Upper lobe of left lung (tissue), 4 donors: ENCODE measurements around the gene ZNF669.
"Not testable (repeated sequence)": the region's sequence is repeated elsewhere in the genome, so short reads cannot be mapped to it uniquely, and the experiment has no call there.

ENCODE experiments used
- EP300 ChIP-seq, 4 donors: sonication (generic); formaldehyde crosslinking; IDR thresholded peaks; one replicate each; pipeline ENCODE4 v1.5.1; 2017; ENCODE audit warnings: antibody characterized with exemption in 4 of 4, control low read depth in 2 of 4
- POLR2A ChIP-seq, 4 donors: fragments of 450-650 bp; IDR thresholded peaks; one replicate each; pipeline ENCODE4 v1.5.1; 2016 to 2017; ENCODE audit warnings: antibody characterized with exemption in 4 of 4, mild to moderate bottlenecking in 2 of 4
- POLR2AphosphoS5 ChIP-seq, 2 donors: sonication (generic); formaldehyde crosslinking; IDR thresholded peaks; one replicate each; pipeline ENCODE4 v1.5.1; 2017; ENCODE audit warnings: antibody characterized with exemption in 2 of 2
- TF ChIP-seq, protein P1 (sequence below), 6 experiments: fragments of 450-650 bp in 4 of 6; fragments of 200-600 bp in 2 of 6; sonication (generic) in 2 of 6; IDR thresholded peaks; one replicate each; pipeline ENCODE4 v1.5.1; 2016 to 2019; ENCODE audit warnings: antibody characterized with exemption in 6 of 6

DNA sequence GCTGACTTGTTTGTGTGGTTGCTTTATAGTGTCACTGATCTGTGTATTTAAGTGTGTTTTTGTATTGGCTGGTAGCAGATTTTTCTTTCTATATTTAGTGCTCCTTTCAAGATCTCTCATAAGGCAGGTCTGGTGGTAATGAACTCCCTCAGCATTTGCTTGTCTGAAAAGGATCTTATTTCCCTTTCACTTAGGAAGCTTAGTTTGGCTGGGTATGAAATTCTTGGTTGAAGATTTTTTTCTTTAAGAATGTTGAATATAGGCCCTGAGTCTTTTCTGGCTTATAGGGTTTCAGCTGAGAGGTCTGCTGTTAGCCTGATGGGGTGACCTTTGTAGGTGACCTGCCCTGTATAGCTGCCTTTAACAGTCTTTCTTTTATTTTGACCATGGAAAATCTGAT, 35.4 kb upstream of the ZNF669 start:
- TF ChIP-seq, protein P1, sequence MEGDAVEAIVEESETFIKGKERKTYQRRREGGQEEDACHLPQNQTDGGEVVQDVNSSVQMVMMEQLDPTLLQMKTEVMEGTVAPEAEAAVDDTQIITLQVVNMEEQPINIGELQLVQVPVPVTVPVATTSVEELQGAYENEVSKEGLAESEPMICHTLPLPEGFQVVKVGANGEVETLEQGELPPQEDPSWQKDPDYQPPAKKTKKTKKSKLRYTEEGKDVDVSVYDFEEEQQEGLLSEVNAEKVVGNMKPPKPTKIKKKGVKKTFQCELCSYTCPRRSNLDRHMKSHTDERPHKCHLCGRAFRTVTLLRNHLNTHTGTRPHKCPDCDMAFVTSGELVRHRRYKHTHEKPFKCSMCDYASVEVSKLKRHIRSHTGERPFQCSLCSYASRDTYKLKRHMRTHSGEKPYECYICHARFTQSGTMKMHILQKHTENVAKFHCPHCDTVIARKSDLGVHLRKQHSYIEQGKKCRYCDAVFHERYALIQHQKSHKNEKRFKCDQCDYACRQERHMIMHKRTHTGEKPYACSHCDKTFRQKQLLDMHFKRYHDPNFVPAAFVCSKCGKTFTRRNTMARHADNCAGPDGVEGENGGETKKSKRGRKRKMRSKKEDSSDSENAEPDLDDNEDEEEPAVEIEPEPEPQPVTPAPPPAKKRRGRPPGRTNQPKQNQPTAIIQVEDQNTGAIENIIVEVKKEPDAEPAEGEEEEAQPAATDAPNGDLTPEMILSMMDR (IDR thresholded peaks at IDR 0.05): not testable (repeated sequence)
- not testable (repeated sequence) for TF ChIP-seq POLR2A, POLR2AphosphoS5, EP300 (IDR thresholded peaks at IDR 0.05)
